Stimulated activated CD4-positive, alpha-beta T cell treated with anti-CD3 and anti-CD28 coated beads, Interleukin-1b, Interleukin-23, amount 100 ng/mL, for 4 hours (primary cell): ENCODE measurements around the gene APP.

Experiments used
- DNase-seq, 2 donors: peaks; one replicate each; pipeline ENCODE4 v3.0.0-alpha.2; 2020; ENCODE audit warnings: low read depth in 2 of 2

APP gene

DNA sequence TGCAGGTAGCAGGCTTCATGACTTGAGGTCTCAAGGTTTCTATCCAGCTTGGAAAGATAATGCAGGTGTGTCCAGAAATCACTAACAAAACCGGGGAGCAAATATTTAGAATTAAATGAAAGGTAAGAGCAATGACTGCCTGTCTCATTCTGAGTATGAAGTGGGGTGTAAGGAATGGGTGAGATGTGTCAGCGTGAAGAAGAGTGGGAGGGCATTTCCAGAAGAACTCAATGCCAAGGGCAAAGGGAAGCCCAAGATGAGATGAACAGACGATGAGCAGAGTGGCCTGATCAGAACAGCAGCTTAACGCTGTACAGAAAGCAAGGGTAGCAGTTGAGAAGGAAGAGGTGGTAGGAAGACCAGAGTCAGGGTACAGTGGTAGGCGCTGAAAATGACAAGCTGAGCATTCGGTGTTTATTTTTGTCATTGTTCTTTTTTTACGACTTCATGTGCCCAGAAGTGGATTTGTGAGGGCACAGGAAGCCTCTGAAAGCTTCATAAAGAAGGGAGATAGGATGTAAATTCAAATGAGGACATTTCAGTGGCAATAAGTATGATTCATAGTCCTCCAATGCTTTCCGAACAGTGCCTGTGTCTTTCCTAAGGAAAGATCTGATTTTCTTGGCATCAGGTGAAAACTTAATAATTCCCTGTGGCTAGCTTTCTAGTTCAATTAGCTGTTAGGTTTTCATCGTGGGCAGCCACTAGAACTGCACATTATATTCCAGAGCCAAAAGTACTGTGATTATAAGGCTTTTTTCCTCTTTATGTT is 190.5 kb downstream of the APP start:
- DNase-seq, result no peak

DNA sequence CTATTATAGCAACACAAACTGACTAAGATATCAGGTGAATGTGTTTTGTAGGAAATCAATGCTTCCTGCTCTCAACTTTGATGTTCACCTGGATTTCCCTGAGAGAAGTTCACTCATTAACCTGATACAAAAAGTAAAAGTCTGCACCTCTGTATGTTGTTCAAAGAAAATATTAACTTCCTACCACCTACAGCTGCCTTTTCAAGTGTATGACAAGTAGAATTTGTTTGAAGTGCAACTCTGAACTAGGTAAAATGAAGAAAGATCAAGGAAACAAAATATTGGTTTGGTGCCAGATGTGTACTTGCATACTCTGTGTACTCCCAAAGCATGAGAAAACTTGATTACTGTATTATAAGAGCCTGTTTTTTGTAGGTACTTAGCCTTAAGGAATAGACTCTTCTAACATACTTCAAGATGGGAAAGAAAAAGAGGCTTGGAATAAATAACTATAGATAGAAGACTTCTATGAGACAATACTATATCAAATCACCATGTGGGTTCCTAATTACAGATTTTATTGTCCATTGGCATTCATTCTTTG is 193.4 kb downstream of the APP start:
- DNase-seq, result no peak

DNA sequence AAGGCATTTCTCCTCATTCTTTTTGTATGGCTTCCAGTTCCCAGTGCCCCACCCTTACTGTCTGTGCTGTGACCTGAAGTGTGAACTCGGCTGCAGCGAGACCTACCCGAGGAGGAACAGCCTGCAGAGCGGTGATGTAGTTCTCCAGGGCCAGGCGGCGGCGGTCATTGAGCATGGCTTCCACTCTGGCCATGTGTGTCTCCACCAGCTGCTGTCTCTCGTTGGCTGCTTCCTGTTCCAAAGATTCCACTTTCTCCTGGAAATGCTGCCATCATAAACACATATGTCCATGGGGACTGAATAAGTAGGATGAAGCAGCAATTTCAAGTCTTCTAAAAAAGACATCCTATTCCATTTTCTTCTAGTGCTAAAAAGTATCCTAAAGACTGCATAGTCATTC is 195.6 kb downstream of the APP start:
- DNase-seq, result no peak

DNA sequence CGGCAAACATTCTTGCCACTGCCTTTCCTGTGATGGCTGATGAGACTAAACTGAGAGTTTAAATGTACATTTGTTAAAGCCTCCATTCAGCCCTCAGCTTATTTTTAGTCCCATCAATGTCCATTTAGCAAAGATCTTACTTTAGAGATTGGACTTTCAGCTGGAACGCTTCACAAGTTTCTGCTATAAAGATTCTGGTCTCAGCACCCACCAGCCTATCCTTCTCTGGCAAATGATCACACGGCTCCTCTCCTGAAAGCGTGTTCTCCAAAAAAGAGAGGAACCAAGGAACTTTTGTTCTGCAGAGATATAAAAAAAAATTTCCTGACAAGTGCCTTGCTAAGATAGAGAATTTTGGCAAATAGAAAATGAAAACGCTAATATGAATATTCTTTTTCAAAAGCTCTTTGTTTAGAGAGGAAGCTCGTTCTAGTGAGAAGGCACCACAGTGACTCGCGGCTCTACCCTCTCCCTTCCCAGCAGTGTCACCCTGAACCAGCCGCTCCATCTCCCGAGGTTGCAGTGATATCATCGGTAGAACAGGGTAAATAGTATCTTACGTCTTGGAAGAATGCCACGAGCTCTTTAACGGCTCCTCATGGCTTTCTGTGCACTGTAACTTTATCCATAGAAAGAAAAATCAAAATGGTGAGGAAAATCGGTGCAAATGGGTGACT is 200.2 kb downstream of the APP start:
- DNase-seq, result no peak

DNA sequence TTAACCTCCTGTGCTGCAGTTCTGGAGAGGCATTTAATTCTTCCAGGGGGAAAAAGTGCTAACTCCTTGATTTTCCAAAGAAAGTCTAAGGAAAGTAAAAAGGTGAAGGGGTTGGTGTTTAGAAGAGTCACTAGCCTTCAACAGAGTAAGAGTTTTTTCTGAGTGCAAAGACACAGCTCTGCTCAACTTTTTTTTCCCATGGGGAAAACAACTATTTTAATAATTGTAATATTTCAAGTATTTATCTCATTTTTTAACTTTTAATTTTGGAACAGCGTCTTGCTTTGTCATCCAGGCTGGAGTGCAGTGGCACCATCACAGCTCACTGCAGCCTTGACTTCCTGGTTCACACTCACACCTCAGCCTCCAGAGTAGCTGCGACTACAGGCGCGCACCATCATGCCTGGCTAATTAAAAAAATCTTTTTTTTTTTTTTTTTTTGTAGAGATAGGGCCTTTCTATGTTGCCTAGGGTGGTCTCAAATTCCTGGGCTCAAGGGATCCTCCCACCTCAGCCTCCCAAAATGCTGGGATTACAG is 202.6 kb downstream of the APP start:
- DNase-seq, result no peak

DNA sequence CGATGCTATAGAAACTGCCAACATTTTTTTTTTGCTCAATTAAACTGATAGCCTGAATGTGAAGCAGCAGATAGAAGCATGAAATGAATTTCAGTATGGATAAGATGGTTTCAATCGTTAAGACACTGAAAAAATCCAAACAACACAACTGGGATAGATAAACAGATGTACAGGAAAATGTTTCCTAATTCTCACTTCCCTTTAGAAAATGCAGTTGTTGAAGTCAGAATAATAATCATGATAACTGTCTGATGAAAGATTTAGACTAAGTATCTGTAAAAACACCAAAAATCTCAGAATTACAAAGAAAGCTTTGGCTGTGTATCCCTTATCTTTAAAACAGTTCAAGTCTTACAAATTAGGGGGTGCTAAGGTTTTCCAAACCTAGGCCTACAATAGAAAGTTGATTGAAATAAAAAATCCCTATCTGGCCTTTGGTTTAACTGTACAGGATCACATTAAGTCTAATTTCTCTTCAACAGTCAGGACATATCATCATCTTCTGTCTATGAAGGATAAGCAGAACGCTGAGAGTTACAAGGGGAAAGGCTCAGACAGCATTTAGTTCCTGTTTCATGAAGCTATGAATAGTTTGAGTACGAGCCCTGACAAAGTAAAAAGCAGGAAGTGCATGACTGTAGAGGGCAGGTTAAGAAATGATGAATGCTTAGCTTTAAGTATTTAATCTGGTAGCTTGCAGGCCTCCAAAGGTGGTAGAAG is 203.2 kb downstream of the APP start:
- DNase-seq, result no peak

DNA sequence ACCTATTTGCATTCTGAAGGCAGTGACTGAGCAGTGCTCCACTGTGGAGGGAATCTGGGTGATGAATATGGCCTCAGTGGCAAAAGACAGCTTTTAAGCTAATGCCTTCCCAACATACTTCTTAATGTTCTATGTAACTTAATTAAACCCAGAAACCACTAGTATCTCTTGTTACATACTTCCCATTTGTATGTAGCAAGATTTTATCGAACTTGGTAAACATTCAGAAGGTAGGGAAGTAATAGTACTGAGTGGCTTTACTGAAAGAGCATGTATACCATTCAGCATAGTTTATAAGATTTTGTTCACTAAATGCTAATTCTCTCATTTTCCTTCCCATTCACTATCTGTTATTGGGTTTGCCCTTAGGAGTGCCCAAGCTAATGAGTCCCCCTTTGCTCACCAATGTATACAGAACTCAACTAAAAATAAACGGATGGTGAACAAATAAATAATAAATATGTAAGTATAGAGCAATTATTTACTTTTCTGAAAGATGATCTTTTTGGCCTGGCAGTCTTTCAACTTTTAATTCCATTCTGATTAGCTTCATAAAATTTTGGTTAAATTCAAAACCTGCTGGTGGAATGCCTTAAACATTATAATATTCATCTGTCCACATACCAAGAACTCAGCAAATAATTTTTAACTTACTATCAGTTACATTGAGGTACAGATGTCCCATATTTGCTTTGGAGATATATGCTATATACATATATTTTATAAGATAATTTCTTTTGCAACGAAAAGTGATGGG is 204.4 kb downstream of the APP start:
- no peak for DNase-seq

DNA sequence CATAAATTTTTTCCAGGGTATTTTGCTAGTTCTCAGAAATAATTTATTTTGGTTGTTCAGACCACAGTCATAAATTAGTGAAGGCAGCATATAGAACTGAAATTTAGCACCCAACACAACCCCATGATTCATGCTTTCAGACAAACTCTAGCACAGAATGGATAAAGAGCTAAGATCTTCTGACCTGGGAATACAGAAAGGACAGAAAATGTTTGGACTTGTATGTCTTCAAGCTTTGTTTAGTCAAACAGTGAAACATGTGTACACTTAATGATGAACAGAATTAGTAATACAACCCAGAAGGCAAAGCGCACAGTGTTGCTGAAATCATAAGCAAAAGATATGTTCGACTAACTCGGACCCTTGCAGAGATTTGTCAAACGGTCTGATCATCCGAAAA is 205.6 kb downstream of the APP start:
- no peak for DNase-seq

DNA sequence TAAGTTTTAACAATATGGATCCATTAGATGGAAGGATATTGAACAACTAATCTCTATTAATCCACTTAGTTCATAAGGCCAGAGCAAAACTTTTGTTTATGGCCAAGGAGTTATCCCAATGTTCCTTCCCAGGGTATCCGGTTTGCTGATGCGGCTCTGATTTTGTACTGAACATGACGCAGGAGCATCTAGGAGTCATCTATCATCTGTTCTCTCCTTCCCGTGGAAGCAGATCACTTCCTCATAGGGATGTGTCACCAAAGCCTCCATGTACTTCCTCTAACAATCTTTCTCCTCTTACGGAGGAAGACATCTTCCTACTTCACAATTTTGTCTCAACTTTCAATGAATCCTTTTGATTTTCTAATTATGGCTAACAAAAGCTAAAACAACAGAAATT is 206.6 kb downstream of the APP start:
- no peak for DNase-seq

DNA sequence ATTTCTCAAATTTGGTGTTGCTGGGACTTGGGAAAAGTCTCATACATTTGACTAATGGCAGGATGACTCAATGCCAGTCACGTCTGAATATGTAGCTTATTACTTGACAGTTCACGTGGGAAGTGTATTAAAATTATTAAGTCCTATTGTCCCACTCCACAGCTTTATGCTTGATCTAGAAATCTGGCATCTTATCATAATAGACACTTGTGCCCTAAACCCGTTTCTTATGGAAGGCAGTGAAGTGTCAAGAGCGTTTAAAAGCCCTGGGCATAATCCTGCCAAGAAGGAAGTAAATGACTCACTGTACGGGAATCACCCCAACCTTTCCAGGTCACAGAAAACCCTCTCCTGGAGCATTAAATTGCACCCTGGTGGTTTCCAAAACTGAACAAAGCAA is 207.4 kb downstream of the APP start:
- no peak for DNase-seq

DNA sequence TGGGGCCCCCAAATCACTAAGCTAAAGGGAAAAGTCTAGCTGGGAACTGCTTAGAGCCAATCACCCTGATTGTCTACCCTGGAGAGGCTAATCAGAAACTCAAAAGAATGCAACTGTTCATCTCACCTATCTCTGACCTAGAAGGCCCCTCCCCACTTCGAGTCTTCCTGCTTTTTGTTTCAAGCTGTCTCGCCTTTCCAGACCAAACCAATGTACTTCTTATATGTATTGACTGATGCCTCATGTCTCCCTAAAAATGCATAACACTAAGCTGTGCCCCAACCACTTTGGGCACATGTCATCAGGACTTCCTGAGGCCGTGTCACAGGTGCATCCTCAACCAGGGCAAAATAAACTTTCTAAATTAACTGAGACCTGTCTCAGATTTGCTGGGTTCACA is 209.5 kb downstream of the APP start:
- DNase-seq, result no peak

DNA sequence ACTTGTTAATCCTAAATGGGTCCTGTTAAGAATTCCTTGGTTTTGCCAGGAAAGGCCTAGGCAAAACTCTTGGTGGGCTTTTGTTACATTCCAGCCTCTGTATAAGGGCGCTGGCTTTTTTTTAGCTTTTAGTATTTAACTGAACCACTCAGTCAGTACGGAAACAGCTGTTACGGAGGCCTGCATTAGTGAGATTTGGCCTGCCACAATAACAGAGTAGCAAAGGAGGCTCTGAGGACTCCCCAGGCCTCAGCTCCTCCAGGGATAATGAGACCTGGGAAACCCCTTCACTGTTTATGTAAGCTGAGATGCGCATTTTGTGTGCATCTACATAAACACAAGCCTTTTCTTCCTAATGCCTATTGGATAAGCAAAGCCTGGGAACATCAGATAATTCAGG is 210.2 kb downstream of the APP start:
- no peak for DNase-seq

DNA sequence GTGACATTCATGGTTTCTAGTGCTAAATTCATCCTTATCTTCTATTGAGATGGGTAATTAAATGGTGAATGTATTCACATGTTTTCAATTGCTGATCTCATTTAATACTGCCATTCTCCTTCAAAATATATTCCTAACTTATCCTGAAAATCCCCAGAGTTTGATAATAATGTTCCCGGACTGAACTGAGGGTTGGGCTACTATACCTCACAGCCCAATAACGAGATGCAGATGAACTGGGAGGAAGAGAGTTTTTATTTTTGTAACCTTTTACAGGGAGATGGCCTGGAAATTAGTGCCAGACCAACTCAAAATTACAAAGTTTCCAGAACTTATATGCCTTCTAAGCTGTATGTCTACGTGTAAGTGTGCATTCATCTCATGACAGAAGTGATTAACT is 210.8 kb downstream of the APP start:
- DNase-seq, result no peak

DNA sequence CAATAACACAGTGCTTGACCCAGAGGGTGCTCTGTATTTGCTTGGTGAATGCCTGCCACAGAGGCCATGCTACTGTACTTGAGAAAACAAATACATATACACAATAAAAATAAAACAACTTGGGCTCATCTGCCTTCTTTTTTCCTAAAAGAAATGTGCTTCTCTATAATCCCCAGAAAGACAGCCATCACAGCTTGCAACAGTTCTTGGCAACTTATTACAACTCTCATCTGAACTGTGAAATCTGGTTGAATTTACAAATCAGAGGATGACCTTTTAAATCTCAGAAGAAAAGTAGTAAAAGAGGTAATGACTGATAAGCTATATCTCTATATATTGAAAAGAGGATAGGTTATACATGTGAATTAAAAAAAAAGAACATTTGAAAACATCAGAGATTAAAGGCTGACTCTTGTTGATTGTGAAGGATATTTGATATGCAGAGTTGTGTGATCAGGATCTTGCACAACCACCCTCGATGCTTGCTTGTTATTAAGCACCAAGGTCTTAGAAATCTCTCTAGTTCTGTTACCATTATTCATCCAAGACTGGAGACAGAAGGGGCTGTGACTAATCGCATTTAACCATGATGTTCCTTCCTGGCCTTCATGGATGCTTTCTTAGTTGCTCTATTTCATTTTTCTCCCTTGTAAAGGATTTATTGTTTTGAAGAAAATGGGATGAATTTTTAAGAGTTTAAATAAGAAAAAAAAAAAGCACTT is 213.4 kb downstream of the APP start:
- DNase-seq, result no peak

DNA sequence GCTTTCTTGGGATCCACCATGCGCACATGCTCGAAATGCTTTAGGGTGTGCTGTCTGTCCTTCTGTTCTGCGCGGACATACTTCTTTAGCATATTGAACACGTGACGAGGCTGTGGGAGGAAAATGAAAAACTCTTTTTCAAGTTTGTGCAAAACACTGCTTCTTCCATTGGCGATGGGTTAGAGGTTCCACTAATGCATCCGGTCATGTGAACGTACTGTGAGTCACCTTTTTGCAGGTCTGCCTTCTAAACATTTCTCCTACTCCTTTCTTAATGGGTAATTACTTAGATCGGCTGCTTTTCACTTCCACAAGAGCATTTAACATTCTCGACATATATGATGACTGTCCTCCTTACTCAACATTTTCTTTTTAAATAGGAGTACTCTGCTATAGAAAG is 214.9 kb downstream of the APP start:
- DNase-seq, result no peak

DNA sequence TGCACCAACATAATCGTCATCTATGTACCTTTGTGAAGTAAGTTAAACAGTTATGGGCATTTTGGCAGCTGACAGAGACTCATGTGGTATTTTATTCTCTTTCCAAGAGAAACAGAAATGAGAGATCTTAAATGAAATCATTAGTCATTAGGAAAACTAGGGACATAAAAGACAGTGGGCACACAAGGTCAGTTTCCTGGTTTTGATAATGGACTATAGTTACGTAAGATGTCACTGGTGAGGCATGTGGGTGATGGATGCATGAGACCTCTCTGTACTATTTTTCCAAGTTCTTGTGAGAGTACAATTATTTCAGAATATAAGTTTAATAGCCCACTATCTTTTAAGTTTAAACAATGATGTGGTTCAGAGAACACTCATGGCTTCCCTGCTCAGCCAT is 216.9 kb downstream of the APP start:
- no peak for DNase-seq

DNA sequence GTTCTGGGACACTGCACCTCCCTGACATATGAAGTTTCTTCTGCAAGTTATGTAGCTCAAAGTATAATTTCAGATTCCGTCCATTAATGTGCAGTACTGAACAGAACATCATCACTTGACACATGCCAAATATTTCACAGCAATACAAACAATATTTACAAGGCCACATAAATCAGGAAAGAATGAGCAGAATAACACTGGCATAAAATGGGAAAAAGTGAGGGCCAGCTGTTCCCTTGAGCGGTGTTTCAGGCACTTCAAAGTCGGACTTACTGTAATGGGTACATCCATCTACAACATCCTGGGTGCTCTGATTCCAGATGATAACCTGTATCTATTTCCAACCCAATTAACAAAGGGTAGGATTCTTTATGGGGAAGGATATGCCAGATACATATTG is 217.4 kb downstream of the APP start:
- DNase-seq, result no peak

DNA sequence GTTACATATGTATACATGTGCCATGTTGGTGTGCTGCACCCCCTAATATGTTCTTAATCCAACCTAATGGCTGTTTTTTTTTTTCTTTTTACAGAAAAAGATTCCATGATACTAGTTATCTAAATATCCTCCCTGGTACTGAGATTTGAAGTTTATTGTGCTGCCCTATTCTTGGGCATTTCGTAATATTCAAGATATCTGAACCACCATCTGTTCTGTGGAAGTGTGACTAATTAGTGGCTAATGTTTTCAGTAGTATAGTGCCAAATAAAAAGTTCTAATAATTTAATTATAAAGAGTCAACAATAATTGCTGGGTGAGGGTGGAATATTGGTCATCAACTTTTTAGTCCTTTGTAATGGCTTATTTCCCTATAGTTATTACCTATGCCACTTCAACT is 218.3 kb downstream of the APP start:
- DNase-seq, result no peak

DNA sequence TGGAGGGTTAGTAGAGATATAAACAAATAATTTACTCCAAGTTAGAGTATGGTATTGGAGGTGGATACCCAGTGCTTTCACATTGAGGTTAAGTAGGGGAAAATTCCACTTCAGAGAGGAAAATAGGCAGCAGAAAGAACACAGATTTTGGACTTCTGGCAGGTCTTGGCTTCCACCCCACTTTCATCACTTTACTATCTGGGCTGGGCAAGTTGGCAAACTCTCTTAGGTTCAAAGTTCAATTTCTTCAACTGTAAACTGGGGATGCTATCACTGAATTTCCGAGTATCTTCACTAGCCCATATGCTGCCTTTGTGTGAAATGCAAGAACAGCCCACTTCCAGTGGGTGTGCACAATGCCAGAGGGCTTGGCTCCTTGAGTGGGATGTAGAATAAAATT is 220.9 kb downstream of the APP start:
- DNase-seq, result no peak

DNA sequence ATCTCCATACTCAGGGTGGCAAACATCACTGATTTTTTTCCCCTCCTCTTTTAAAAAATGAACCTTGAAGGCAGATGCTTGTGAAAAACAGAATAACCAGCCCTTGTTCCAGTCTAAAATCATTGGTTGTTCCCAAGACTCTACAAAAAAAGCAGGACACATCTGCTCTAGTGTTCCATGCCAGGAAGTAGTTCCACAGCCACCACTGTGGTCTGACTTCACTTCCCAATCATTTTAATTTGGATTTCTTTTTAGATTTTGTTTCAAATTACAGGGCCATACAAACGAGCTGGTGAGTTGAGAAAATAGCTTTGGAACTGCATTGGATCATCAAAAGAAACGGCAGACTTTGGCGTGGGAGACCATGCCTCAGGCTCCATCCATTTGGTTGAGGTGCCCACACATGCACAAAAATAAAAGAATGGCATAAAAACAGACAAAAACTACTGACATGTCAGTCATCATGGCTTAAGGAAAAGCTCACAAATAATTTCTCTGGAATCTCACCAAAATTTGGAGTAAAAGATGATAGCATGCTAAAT is 225.8 kb downstream of the APP start:
- DNase-seq, result no peak

DNA sequence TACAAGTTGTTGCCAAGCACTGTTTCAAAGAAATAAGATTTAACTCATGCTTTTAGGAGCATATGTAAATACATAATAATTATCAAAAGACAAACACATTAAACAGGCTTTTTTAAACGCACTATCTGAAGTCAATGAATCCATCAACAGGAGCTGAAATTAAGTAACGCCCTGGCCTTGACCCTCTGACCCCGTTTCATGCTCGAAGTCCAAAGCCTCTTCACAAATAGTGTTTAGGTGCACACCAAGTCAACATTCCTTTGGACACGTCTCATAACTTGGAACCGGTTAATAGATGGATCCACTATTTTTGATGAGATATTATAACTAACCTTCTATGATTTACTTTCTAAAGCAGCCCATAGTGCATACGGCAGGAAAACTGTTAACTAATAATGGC is 226.5 kb downstream of the APP start:
- no peak for DNase-seq
